K562 (cell line): ENCODE results near the gene PAIP1. TPM values are rescaled to one million over a fixed set of nuclear protein-coding genes. Genes with fewer than 3 reads are reported as not detected.
A peak's percentile ranks its signal among the peaks of the same experiment; 100 is the strongest.

Experiments
- ATAC-seq: fragments of 200-7000 bp; cut with Tn5 transposase; 3 replicates; pipeline ENCODE4 v1.9.1; 2020; ENCODE audit warnings: moderate library complexity
- BruUV-seq: library from RNA; stranded (reverse); fragments of 400-500 nt; replicated peaks from 2 replicates; lab custom pipeline; 2021; lab: Mats Ljungman, UMichigan
- CTCF ChIA-PET: fragments of 300-600 bp; formaldehyde crosslinking; extraction: SDS; loops from one replicate; lab custom pipeline; 2021; ENCODE audit warnings: low intra/inter-chr PET ratio; lab: Yijun Ruan, JAX
- POLR2A ChIA-PET: fragments of 300-600, 350-650 bp; sonication (Branson Sonifier 250); formaldehyde crosslinking; extraction: SDS; loops from one replicate; lab custom pipeline; 2021; ENCODE audit warnings: antibody characterized with exemption, inconsistent platforms; lab: Yijun Ruan, JAX
- DNase-seq, 4 experiments: peaks; one replicate each; pipeline versions ENCODE4 v3.0.0 to v3.0.0-alpha.2; 2011 to 2018; ENCODE audit warnings: low spot score in 3 of 4, mixed read lengths in 3 of 4; ENCODE audit errors: extremely low read depth in 1 of 4
- FAIRE-seq: peaks from 2 replicates; lab custom pipeline; 2011; peaks lifted over from hg19 to GRCh38; lab: Jason Lieb, UNC
- H2AFZ ChIP-seq: 2 replicates; pipeline ENCODE4 v1.6.0; 2011; ENCODE audit warnings: low read depth, low read length, control low read depth, inconsistent platforms
- H3K27ac ChIP-seq: fragments of 200-600 bp; 3 replicates; pipeline ENCODE4 v1.8.0; 2011; ENCODE audit warnings: low read depth, mild to moderate bottlenecking, control low read depth, inconsistent platforms, low read length, moderate library complexity, mixed read lengths; ENCODE audit errors: extremely low read depth
- H3K27me3 ChIP-seq, 2 experiments: fragments of 300-600 bp in 1 of 2; 2 replicates in 1 of 2; 3 replicates in 1 of 2; pipeline versions ENCODE4 v1.6.0 to v1.8.0; 2011; ENCODE audit warnings: inconsistent platforms in 2 of 2, low read length in 2 of 2, mild to moderate bottlenecking in 1 of 2, mixed read lengths in 1 of 2, moderate library complexity in 1 of 2; ENCODE audit not compliant: control insufficient read depth in 2 of 2, insufficient read depth in 2 of 2
- H3K36me3 ChIP-seq: fragments of 300-600 bp; 3 replicates; pipeline ENCODE4 v1.8.0; 2011; ENCODE audit warnings: mild to moderate bottlenecking, low read length, inconsistent platforms; ENCODE audit not compliant: control insufficient read depth, insufficient read depth
- H3K4me1 ChIP-seq, 2 experiments: fragments of 200-600 bp in 1 of 2; replicated peaks in 1 of 2; 2 replicates in 1 of 2; 3 replicates in 1 of 2; pipeline versions ENCODE4 v1.5.1 to v1.8.0; 2011; ENCODE audit warnings: inconsistent platforms in 2 of 2, low read length in 2 of 2, mild to moderate bottlenecking in 1 of 2, mixed read lengths in 1 of 2, moderate library complexity in 1 of 2; ENCODE audit not compliant: control insufficient read depth in 2 of 2, insufficient read depth in 2 of 2
- H3K4me2 ChIP-seq: 2 replicates; pipeline ENCODE4 v1.6.1; 2011; ENCODE audit warnings: low read length, control low read depth, inconsistent platforms, mixed read lengths; ENCODE audit not compliant: insufficient read depth
- H3K4me3 ChIP-seq: fragments of 200-600 bp; sonication (generic), shearing (Covaris generic); 2 replicates; pipeline ENCODE4 v1.5.1; 2016; ENCODE audit warnings: control low read depth, inconsistent platforms
- H3K79me2 ChIP-seq: fragments of 200-600 bp; 3 replicates; pipeline ENCODE4 v1.8.0; 2011; ENCODE audit warnings: low read length, inconsistent platforms; ENCODE audit not compliant: control insufficient read depth, insufficient read depth
- H3K9ac ChIP-seq, 2 experiments: 2 replicates each; pipeline versions ENCODE4 v1.6.0 to v1.6.1; 2011; ENCODE audit warnings: low read depth in 2 of 2, low read length in 2 of 2, control low read depth in 1 of 2, inconsistent platforms in 1 of 2, mild to moderate bottlenecking in 1 of 2, mixed read lengths in 1 of 2; ENCODE audit not compliant: insufficient read depth in 1 of 2
- H3K9me1 ChIP-seq: one replicate; pipeline ENCODE4 v1.6.0; 2011; ENCODE audit warnings: inconsistent platforms, mild to moderate bottlenecking, low read length, moderate library complexity; ENCODE audit not compliant: control insufficient read depth, insufficient read depth
- H3K9me3 ChIP-seq: replicated peaks from 2 replicates; pipeline ENCODE4 v1.5.1; 2011; ENCODE audit warnings: low read depth, low read length, inconsistent platforms; ENCODE audit not compliant: control insufficient read depth, insufficient read depth
- H4K20me1 ChIP-seq: replicated peaks from 2 replicates; pipeline ENCODE4 v1.6.1; 2011; ENCODE audit warnings: low read length, inconsistent platforms, mixed read lengths; ENCODE audit not compliant: control insufficient read depth, insufficient read depth
- CBFB ChIP-seq: sonication (generic); formaldehyde crosslinking; IDR thresholded peaks from 2 replicates; pipeline ENCODE4 v1.4.0; 2020; ENCODE audit warnings: mild to moderate bottlenecking, missing genetic modification reagents
- CBX3 ChIP-seq, 2 experiments: IDR thresholded peaks; 1 replicate in 1 of 2; 2 replicates in 1 of 2; pipeline ENCODE4 v1.6.1; 2012; ENCODE audit warnings: inconsistent platforms in 2 of 2, low read length in 2 of 2, borderline replicate concordance in 1 of 2, control low read depth in 1 of 2
- CGGBP1 ChIP-seq: fragments of 250-450 bp; sonication (Bioruptor Pico); IDR thresholded peaks from 2 replicates; pipeline ENCODE4 v1.9.0; 2021; ENCODE audit warnings: mild to moderate bottlenecking
- EP400 ChIP-seq: fragments of 450-650 bp; IDR thresholded peaks from 2 replicates; pipeline ENCODE4 v1.6.1; 2017; ENCODE audit warnings: antibody characterized with exemption, mild to moderate bottlenecking, moderate library complexity
- FOXM1 ChIP-seq, 2 experiments: fragments of 450-650 bp in 1 of 2; sonication (generic) in 1 of 2; formaldehyde crosslinking in 1 of 2; IDR thresholded peaks; 2 replicates each; pipeline versions ENCODE4 v1.6.1 to v1.9.0; 2017 to 2022; ENCODE audit warnings: low read depth in 2 of 2, mild to moderate bottlenecking in 2 of 2, missing genetic modification reagents in 1 of 2, moderate library complexity in 1 of 2
- HNRNPK ChIP-seq: fragments of 200-400 bp; formaldehyde crosslinking; IDR thresholded peaks from one replicate; pipeline ENCODE4 v1.6.1; 2018; ENCODE audit warnings: mild to moderate bottlenecking, low read depth, low read length; ENCODE audit not compliant: poor library complexity, severe bottlenecking
- MCM3 ChIP-seq: fragments of 450-650 bp; IDR thresholded peaks from 2 replicates; pipeline ENCODE4 v1.6.1; 2016
- MTA1 ChIP-seq: fragments of 450-650 bp; IDR thresholded peaks from 2 replicates; pipeline ENCODE4 v1.6.1; 2017; ENCODE audit warnings: borderline replicate concordance
- PATZ1 ChIP-seq: fragments of 250-450 bp; sonication (Bioruptor Pico); IDR thresholded peaks from 2 replicates; pipeline ENCODE4 v1.5.0; 2020; ENCODE audit warnings: mild to moderate bottlenecking, borderline replicate concordance
- RFX1 ChIP-seq: fragments of 450-650 bp; IDR thresholded peaks from 2 replicates; pipeline ENCODE4 v1.6.1; 2016; ENCODE audit warnings: mild to moderate bottlenecking, moderate library complexity
- SLC30A9 ChIP-seq: fragments of 250-450 bp; sonication (Bioruptor Pico); IDR thresholded peaks from 2 replicates; pipeline ENCODE4 v1.8.0; 2022; ENCODE audit warnings: mild to moderate bottlenecking, moderate library complexity
- SNAPC5 ChIP-seq: fragments of 250-450 bp; sonication (Bioruptor Pico); IDR thresholded peaks from 2 replicates; pipeline ENCODE4 v1.8.0; 2021; ENCODE audit warnings: moderate library complexity, mild to moderate bottlenecking, inconsistent platforms
- SREBF2 ChIP-seq: sonication (generic); formaldehyde crosslinking; IDR thresholded peaks from 2 replicates; pipeline ENCODE4 v1.4.0; 2020; ENCODE audit warnings: mild to moderate bottlenecking, missing genetic modification reagents
- TCF7 ChIP-seq: sonication (generic); IDR thresholded peaks from 2 replicates; pipeline ENCODE4 v1.6.1; 2016; ENCODE audit warnings: antibody characterized with exemption, borderline replicate concordance
- TEAD2 ChIP-seq: fragments of 450-650 bp; IDR thresholded peaks from 2 replicates; pipeline ENCODE4 v1.6.1; 2016; ENCODE audit warnings: missing genetic modification characterization, control low read depth, missing compliant biosample characterization
- ZNF584 ChIP-seq: fragments of 200-800 bp; sonication (Bioruptor generic); IDR thresholded peaks from 2 replicates; pipeline ENCODE4 v1.6.1; 2016; ENCODE audit warnings: low read depth, mild to moderate bottlenecking, missing genetic modification characterization, missing compliant biosample characterization
- WGBS: fragments of 100-300 bp; shearing (Covaris generic); methylation state at CpG from one replicate; pipeline ENCODE4 v1.1.6; 2016; ENCODE audit warnings: low coverage, mixed read lengths; ENCODE audit not compliant: insufficient coverage; ENCODE audit errors: missing lambda C conversion rate; 5-methylcytosine and 5-hydroxymethylcytosine counted together
- in situ Hi-C: fragments of 300-500 bp; cut with MboI; formaldehyde crosslinking; loops from 4 replicates; pipeline ENCODE4 v1.15.0; 2018; ENCODE audit warnings: inconsistent platforms, mixed read lengths
- intact Hi-C: fragments of 100-400 bp; cut with micrococcal nuclease; formaldehyde crosslinking; loops from 2 replicates; pipeline ENCODE4 v1.14.2; 2022
- polyA plus RNA-seq, 8 experiments: library from polyadenylated mRNA; depleted of rRNA in 4 of 8; stranded (reverse) in 5 of 8; unstranded in 3 of 8; fragments of >200 nt; fragmentation: Nextera tagmentation in 2 of 8; fragmentation: Illumina TruSeq in 1 of 8; extraction: Ambion mirVana in 2 of 8; extraction: Trizol in 1 of 8; gene quantifications; 2 replicates each; pipeline versions ENCODE4 v1.2.1 to v1.2.3, GENCODE V29; 2011 to 2014; ENCODE audit warnings: inconsistent platforms in 1 of 8, missing spikeins in 1 of 8
- total RNA-seq, 7 experiments: library from RNA; depleted of rRNA in 6 of 7; stranded (reverse); fragments of >200 nt in 6 of 7; fragmentation: Illumina TruSeq in 2 of 7; extraction: Trizol in 2 of 7; gene quantifications; 2 replicates each; pipeline versions ENCODE4 v1.2.1 to v1.2.3, GENCODE V29; 2011 to 2021; ENCODE audit warnings: low replicate concordance in 1 of 7

PAIP1 gene
- total and polyA plus RNA-seq, 9 of the 15 experiments (the other 6 are each of a cell fraction or from before 2014, with no cell fraction given), result 51.7 to 181 (median 102) TPM

DNA sequence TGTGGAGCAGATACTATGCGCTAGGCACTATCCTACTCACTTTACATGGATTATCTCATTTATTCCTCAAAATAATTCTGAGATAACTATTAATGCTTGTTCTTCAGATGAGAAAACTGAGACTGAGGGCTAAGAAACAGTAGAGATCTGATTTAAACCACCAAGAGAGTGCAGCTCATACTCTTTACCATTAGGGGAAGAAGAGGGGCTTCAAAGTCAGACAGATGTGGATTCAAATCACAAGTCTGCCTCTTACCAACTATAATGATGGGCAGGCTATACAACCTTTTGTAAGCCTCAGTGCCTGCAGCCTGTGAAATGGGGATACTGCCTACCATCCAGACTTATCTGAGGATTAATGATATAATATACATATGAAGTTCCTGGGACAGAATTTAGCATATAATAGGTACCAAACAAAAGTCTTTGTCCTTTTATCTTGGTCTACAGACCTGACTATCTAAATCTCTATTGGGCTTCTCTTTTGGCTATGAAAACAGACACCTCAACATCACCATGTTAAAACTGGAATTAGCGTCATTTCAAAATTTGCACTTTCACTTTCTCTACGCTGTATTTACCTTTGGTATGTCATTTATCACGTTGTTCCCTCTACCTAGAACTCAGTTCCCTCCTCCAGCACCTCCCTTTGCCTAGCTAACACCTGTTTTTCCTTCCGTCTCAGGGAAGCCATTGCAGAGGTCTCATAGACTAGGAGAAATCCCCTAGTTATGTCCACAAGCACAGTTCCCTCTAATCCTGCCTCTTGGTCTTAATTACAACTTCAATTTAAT, 59.4 kb downstream of the PAIP1 start:
- ATAC-seq, result peak; percentile 63
- no TSS peak for BruUV-seq
- no peak for TF ChIP-seq SLC30A9 (CRISPR knock-in tag)
- TF ChIP-seq TEAD2 (tag), result no peak
- TF ChIP-seq CBX3 (IDR thresholded peaks at IDR 0.05; ENCODE audit: borderline replicate concordance in 1 of 2, low read length in 2 of 2), result no peak
- TF ChIP-seq MCM3, result no peak
- no peak for TF ChIP-seq EP400
- TF ChIP-seq ZNF584 (CRISPR knock-in tag), result no peak
- TF ChIP-seq HNRNPK, result no peak
- TF ChIP-seq SREBF2 (CRISPR knock-in tag), result no peak
- no peak for TF ChIP-seq TCF7
- no peak for TF ChIP-seq MTA1
- TF ChIP-seq FOXM1 (IDR thresholded peaks at IDR 0.05; ENCODE audit: low read depth), result no peak
- no peak for TF ChIP-seq FOXM1 (CRISPR knock-in tag; IDR thresholded peaks at IDR 0.05; ENCODE audit: low read depth)
- TF ChIP-seq RFX1, result no peak
- TF ChIP-seq CGGBP1 (CRISPR knock-in tag), result no peak
- TF ChIP-seq PATZ1 (CRISPR knock-in tag), result no peak
- TF ChIP-seq CBFB (CRISPR knock-in tag), result no peak
- TF ChIP-seq SNAPC5 (CRISPR knock-in tag), result no peak

More for the DNA sequence above, 59.4 kb downstream of the PAIP1 start:
- Histone ChIP-seq H3K36me3 (peaks cover 22% of the 10 kb centered on the region), H3K4me3 (no peak overlapping the region), H3K4me2 (no peak overlapping the region), H3K9me3 (no peaks in the 10 kb centered on the region), H3K79me2 (no peaks in the 10 kb centered on the region), H4K20me1 (no peaks in the 10 kb centered on the region), H3K27ac (no peak overlapping the region), H2AFZ (no peak overlapping the region), H3K9ac (no peak overlapping the region), H3K27me3 (no peaks in the 10 kb centered on the region), H3K4me1 (no peaks in the 10 kb centered on the region), H3K9me1 (no peaks in the 10 kb centered on the region)
- 67% methylated on average over 5 of the region's 5 CpGs for WGBS
- FAIRE-seq (no peak), DNase-seq (no peak)
- ChIA-PET POLR2A (interaction anchor here (1.9 to 5.9 kb wide), 2 partner anchors 12 to 17 kb away, joined by 4 to 43 read pairs; partner anchors contain the start of gene TMEM267), CTCF (no interaction called here)
- intact Hi-C loops (no loop called here), in situ Hi-C loops (no loop called here)
